Measurements from ENCODE around the gene TMOD2. TPM values are rescaled to one million over a fixed set of nuclear protein-coding genes. Genes with fewer than 3 reads are reported as not detected.

Gene TMOD2
- polyA plus RNA-seq, 1 donor (not counting 4 experiments of a cell fraction or from before 2014, with no cell fraction given), result 5.2 TPM

- Histone ChIP-seq H2AFZ (ENCODE audit: control insufficient read depth, low read length) (peak overlapping the region; percentile 85), H3K9me3 (ENCODE audit: control insufficient read depth, low read depth, low read length) (no peaks in the 10 kb centered on the region), H3K9ac (ENCODE audit: control insufficient read depth, extremely low read depth, insufficient read depth, low read length) (peak overlapping the region; percentile 55), H4K20me1 (ENCODE audit: control insufficient read depth, extremely low read depth, insufficient read depth, low read length) (no peaks in the 10 kb centered on the region), H3K27ac (ENCODE audit: control insufficient read depth, insufficient read depth, low read length) (peak overlapping the region; percentile 42), H3K9me1 (ENCODE audit: control insufficient read depth, extremely low read depth, insufficient read depth, low read length) (peaks cover 2% of the 10 kb centered on the region), H3K4me2 (ENCODE audit: control insufficient read depth, extremely low read depth, insufficient read depth, low read depth, low read length) (peak overlapping the region; percentile 89), H3K27me3 (ENCODE audit: control insufficient read depth, extremely low read depth, insufficient read depth, low read length) (no peaks in the 10 kb centered on the region), H3K36me3 (ENCODE audit: control insufficient read depth in 2 of 2, extremely low read depth in 1 of 2, insufficient read depth in 2 of 2, low read length in 2 of 2) (no peaks in the 10 kb centered on the region), H3K4me3 (ENCODE audit: control insufficient read depth in 2 of 3, extremely low read depth in 1 of 3, insufficient read depth in 2 of 3, low read depth in 1 of 3, low read length in 3 of 3) (peak overlapping the region in 2 of 3 experiments; percentile 60 to 71), H3K4me1 (ENCODE audit: control insufficient read depth, extremely low read depth, insufficient read depth, low read length) (peaks cover 28% of the 10 kb centered on the region), H3K79me2 (ENCODE audit: control insufficient read depth, insufficient read depth, low read length) (peaks cover 2% of the 10 kb centered on the region)
- dilution Hi-C loops (cut with MboI; ENCODE audit: extremely low pct_ligation_motif_present, low sequenced_read_pairs), result no loop called here
- no peak for TF ChIP-seq CTCF (optimal IDR thresholded peaks at IDR 0.05 in 1 of 3, IDR thresholded peaks at IDR 0.05 in 1 of 3, conservative IDR thresholded peaks at IDR 0.05 in 1 of 3; ENCODE audit: extremely low read depth in 1 of 3, insufficient read depth in 2 of 3, low read length in 3 of 3)
- no peak for TF ChIP-seq EZH2 (IDR thresholded peaks at IDR 0.05; ENCODE audit: low read length)
- no peak for DNase-seq (ENCODE audit: low read depth, low spot score)
- FAIRE-seq, result no peak
Measured at GRCh38 chr15:51731549-51732267, 19.7 kb upstream of the TMOD2 start.

- peaks cover 2% of the 10 kb centered on the region for H3K79me2 ChIP-seq (ENCODE audit: control insufficient read depth, insufficient read depth, low read length)
- H4K20me1 ChIP-seq (ENCODE audit: control insufficient read depth, extremely low read depth, insufficient read depth, low read length), result no peaks in the 10 kb centered on the region
- FAIRE-seq, result no peak
- dilution Hi-C loops (cut with MboI; ENCODE audit: extremely low pct_ligation_motif_present, low sequenced_read_pairs), result no loop called here
- TF ChIP-seq EZH2 (IDR thresholded peaks at IDR 0.05; ENCODE audit: low read length) (no peak), CTCF (optimal IDR thresholded peaks at IDR 0.05 in 1 of 3, IDR thresholded peaks at IDR 0.05 in 1 of 3, conservative IDR thresholded peaks at IDR 0.05 in 1 of 3; ENCODE audit: extremely low read depth in 1 of 3, insufficient read depth in 2 of 3, low read length in 3 of 3) (no peak)
- H3K4me2 ChIP-seq (ENCODE audit: control insufficient read depth, extremely low read depth, insufficient read depth, low read depth, low read length), result no peak overlapping the region
- no peaks in the 10 kb centered on the region for H3K27me3 ChIP-seq (ENCODE audit: control insufficient read depth, extremely low read depth, insufficient read depth, low read length)
- H3K27ac ChIP-seq (ENCODE audit: control insufficient read depth, insufficient read depth, low read length), result no peak overlapping the region
- H3K4me1 ChIP-seq (ENCODE audit: control insufficient read depth, extremely low read depth, insufficient read depth, low read length), result peaks cover 22% of the 10 kb centered on the region
- H3K36me3 ChIP-seq (ENCODE audit: control insufficient read depth in 2 of 2, extremely low read depth in 1 of 2, insufficient read depth in 2 of 2, low read length in 2 of 2), result no peaks in the 10 kb centered on the region
- H3K9me3 ChIP-seq (ENCODE audit: control insufficient read depth, low read depth, low read length), result no peaks in the 10 kb centered on the region
- no peaks in the 10 kb centered on the region for H3K9me1 ChIP-seq (ENCODE audit: control insufficient read depth, extremely low read depth, insufficient read depth, low read length)
- H2AFZ ChIP-seq (ENCODE audit: control insufficient read depth, low read length), result no peak overlapping the region
- no peak overlapping the region for H3K9ac ChIP-seq (ENCODE audit: control insufficient read depth, extremely low read depth, insufficient read depth, low read length)
- H3K4me3 ChIP-seq (ENCODE audit: control insufficient read depth in 2 of 3, extremely low read depth in 1 of 3, insufficient read depth in 2 of 3, low read depth in 1 of 3, low read length in 3 of 3), result no peak overlapping the region
- DNase-seq (ENCODE audit: low read depth, low spot score), result no peak
Measured at GRCh38 chr15:51732646-51733045, 18.8 kb upstream of the TMOD2 start.
